GM23338 (cell line): ENCODE measurements around the gene PALLD. TPM values are rescaled to one million over a fixed set of nuclear protein-coding genes. Genes with fewer than 3 reads are reported as not detected.

Experiments
- ATAC-seq: fragments of 200-7000 bp; cut with Tn5 transposase; 3 replicates; pipeline ENCODE4 v1.9.1; 2020
- DNase-seq: peaks from one replicate; pipeline ENCODE4 v3.0.0-alpha.2; 2015; ENCODE audit warnings: low spot score
- H2AFZ ChIP-seq: fragments of 200-600 bp; sonication (generic); 2 replicates; pipeline ENCODE4 v1.8.0; 2016; ENCODE audit warnings: antibody characterized with exemption, mild to moderate bottlenecking, moderate library complexity
- H3F3A ChIP-seq: fragments of 200-600 bp; sonication (generic); replicated peaks from 2 replicates; pipeline ENCODE4 v1.8.0; 2017; ENCODE audit warnings: antibody characterized with exemption, mixed run types, low read depth
- H3K27ac ChIP-seq: fragments of 200-600 bp; sonication (generic); 2 replicates; pipeline ENCODE4 v1.6.1; 2016; ENCODE audit warnings: low read depth
- H3K27me3 ChIP-seq: fragments of 200-600 bp; sonication (generic); 2 replicates; pipeline ENCODE4 v1.8.0; 2016; ENCODE audit warnings: mild to moderate bottlenecking, mixed run types, moderate library complexity; ENCODE audit not compliant: insufficient read depth
- H3K36me3 ChIP-seq: fragments of 200-600 bp; sonication (generic); 2 replicates; pipeline ENCODE4 v1.8.0; 2016; ENCODE audit warnings: mild to moderate bottlenecking; ENCODE audit not compliant: insufficient read depth
- H3K4me1 ChIP-seq: fragments of 200-600 bp; sonication (generic); 2 replicates; pipeline ENCODE4 v1.8.0; 2016; ENCODE audit warnings: mild to moderate bottlenecking, moderate library complexity; ENCODE audit not compliant: insufficient read depth
- H3K4me2 ChIP-seq: fragments of 200-600 bp; sonication (generic); 2 replicates; pipeline ENCODE4 v1.7.1; 2017; ENCODE audit warnings: mixed run types
- H3K4me3 ChIP-seq: fragments of 200-600 bp; sonication (generic); 2 replicates; pipeline ENCODE4 v1.6.1; 2016; ENCODE audit warnings: mixed run types
- H3K79me2 ChIP-seq: fragments of 200-600 bp; sonication (generic); replicated peaks from 2 replicates; pipeline ENCODE4 v1.8.0; 2017; ENCODE audit warnings: mild to moderate bottlenecking; ENCODE audit not compliant: insufficient read depth
- H3K9me2 ChIP-seq: fragments of 200-600 bp; sonication (generic); 2 replicates; pipeline ENCODE4 v1.8.0; 2017; ENCODE audit not compliant: insufficient read depth
- H4K20me1 ChIP-seq: fragments of 200-600 bp; sonication (generic); replicated peaks from 2 replicates; pipeline ENCODE4 v1.8.0; 2017; ENCODE audit warnings: mild to moderate bottlenecking; ENCODE audit not compliant: insufficient read depth
- H3K27ac Mint-ChIP-seq: 2 replicates; pipeline ENCODE4 v1.8.0; 2020; ENCODE audit warnings: inconsistent platforms, mild to moderate bottlenecking, moderate library complexity, mixed read lengths
- H3K27me3 Mint-ChIP-seq: 3 replicates; pipeline ENCODE4 v1.8.0; 2022; ENCODE audit warnings: low read depth, mild to moderate bottlenecking, moderate library complexity, mixed read lengths, inconsistent platforms; ENCODE audit not compliant: insufficient read depth, poor library complexity
- H3K36me3 Mint-ChIP-seq: 3 replicates; pipeline ENCODE4 v1.8.0; 2021; ENCODE audit warnings: low read depth, mild to moderate bottlenecking, inconsistent platforms, moderate library complexity, mixed read lengths
- H3K4me1 Mint-ChIP-seq: 3 replicates; pipeline ENCODE4 v1.8.0; 2020; ENCODE audit warnings: mild to moderate bottlenecking, inconsistent platforms, mixed read lengths
- H3K4me3 Mint-ChIP-seq: 3 replicates; pipeline ENCODE4 v1.8.0; 2021; ENCODE audit warnings: moderate library complexity, mild to moderate bottlenecking, inconsistent platforms, mixed read lengths
- H3K9me3 Mint-ChIP-seq: 3 replicates; pipeline ENCODE4 v1.8.0; 2020; ENCODE audit warnings: moderate library complexity, mild to moderate bottlenecking, inconsistent platforms, mixed read lengths
- CTCF ChIP-seq, 2 experiments: fragments of 200-600 bp in 1 of 2; sonication (generic) in 1 of 2; conservative IDR thresholded peaks; 2 replicates each; pipeline versions ENCODE4 v1.5.1 to v1.6.1; 2016 to 2017; ENCODE audit warnings: antibody characterized with exemption in 2 of 2, low read depth in 2 of 2, mild to moderate bottlenecking in 2 of 2, moderate library complexity in 1 of 2
- ETS1 ChIP-seq: IDR thresholded peaks from 2 replicates; pipeline ENCODE4 v1.6.1; 2016; ENCODE audit warnings: antibody characterized with exemption
- JUNB ChIP-seq: IDR thresholded peaks from one replicate; pipeline ENCODE4 v1.6.1; 2016; ENCODE audit warnings: antibody characterized with exemption; ENCODE audit not compliant: unreplicated experiment
- NANOG ChIP-seq: IDR thresholded peaks from 2 replicates; pipeline ENCODE4 v1.6.1; 2016; ENCODE audit warnings: antibody characterized with exemption, borderline replicate concordance
- REST ChIP-seq: IDR thresholded peaks from one replicate; pipeline ENCODE4 v1.6.1; 2018; ENCODE audit warnings: antibody characterized with exemption; ENCODE audit not compliant: unreplicated experiment
- ZNF114 ChIP-seq: fragments of 250-450 bp; sonication (Bioruptor Pico); IDR thresholded peaks from 2 replicates; pipeline ENCODE4 v1.5.0; 2020; ENCODE audit warnings: mild to moderate bottlenecking, moderate library complexity
- polyA plus RNA-seq: library from polyadenylated mRNA; unstranded; fragments of >200 nt; fragmentation: Nextera tagmentation; extraction: Ambion mirVana; gene quantifications from 2 replicates; pipeline ENCODE4 v1.2.1, GENCODE V29; 2016
- total RNA-seq: library from RNA; depleted of rRNA; stranded (reverse); fragments of >200 nt; shearing (Covaris generic); gene quantifications from 2 replicates; pipeline ENCODE4 v1.2.3, GENCODE V29; 2014

The PALLD gene
- total and polyA plus RNA-seq, 2 experiments from 2014 or later, result 13.1 to 30.2 TPM

GRCh38 chr4:168833881-168834280 lies 337.0 kb downstream of the PALLD start (continued):
- TF ChIP-seq ETS1 (no peak), JUNB (no peak), ZNF114 (no peak), REST (no peak)

- no peaks in the 10 kb centered on the region for H3K9me2 ChIP-seq
These were observed 339.1 kb downstream of the PALLD start for GRCh38 chr4:168835880-168836454.

More at GRCh38 chr4:168835880-168836454, 339.1 kb downstream of the PALLD start:
- ATAC-seq (no peak), DNase-seq (no peak)
- Histone ChIP-seq H3K4me2 (no peak overlapping the region), H3K36me3 (no peaks in the 10 kb centered on the region), H3K4me3 (no peak overlapping the region), H3K27me3 (peaks cover 19% of the 10 kb centered on the region), H3K4me1 (0 out of 2 replicates have a peak, but pooled peaks cover 5% of the 10 kb centered on the region), H3K79me2 (peaks cover 14% of the 10 kb centered on the region), H3F3A (no peaks in the 10 kb centered on the region), H2AFZ (no peak overlapping the region), H4K20me1 (peaks cover 5% of the 10 kb centered on the region; the same call in 1 of the 2 replicates), H3K27ac (no peak overlapping the region)
- Mint-ChIP-seq H3K9me3 (no peaks in the 10 kb centered on the region; the same call in 2 of the 3 replicates), H3K4me1 (peaks cover 41% of the 10 kb centered on the region), H3K4me3 (no peak overlapping the region), H3K27me3 (peaks cover 11% of the 10 kb centered on the region), H3K27ac (no peak overlapping the region), H3K36me3 (peaks cover 15% of the 10 kb centered on the region; the same call in 2 of the 3 replicates)
- TF ChIP-seq CTCF (conservative IDR thresholded peaks at IDR 0.05; ENCODE audit: low read depth in 2 of 2) (no peak), NANOG (no peak), ZNF114 (no peak), ETS1 (no peak)
